ENCODE data around the gene NUCKS1.

NUCKS1 gene

GRCh38 chr1:205714190-205714905 is 35.6 kb downstream of the NUCKS1 start (continued):
- no peak for TF ChIP-seq TSHZ2 (CRISPR knock-in tag; IDR thresholded peaks at IDR 0.05)
- TF ChIP-seq ZFP30 (CRISPR knock-in tag; IDR thresholded peaks at IDR 0.05): no peak
- TF ChIP-seq TOX (CRISPR knock-in tag; IDR thresholded peaks at IDR 0.05; ENCODE audit: borderline replicate concordance): no peak
- TF ChIP-seq SNAI2 (CRISPR knock-in tag; IDR thresholded peaks at IDR 0.05): no peak
- no peak for TF ChIP-seq ESRRG (CRISPR knock-in tag; IDR thresholded peaks at IDR 0.05)

- TF ChIP-seq OSR1 (CRISPR knock-in tag; IDR thresholded peaks at IDR 0.05) (no peak), ZFP30 (CRISPR knock-in tag; IDR thresholded peaks at IDR 0.05) (peak; percentile 32; the same call in 1 of the 2 replicates), TOX (CRISPR knock-in tag; IDR thresholded peaks at IDR 0.05; ENCODE audit: borderline replicate concordance) (peak; percentile 10; the same call in 1 of the 2 replicates), ESRRG (CRISPR knock-in tag; IDR thresholded peaks at IDR 0.05) (no peak), ZNF565 (CRISPR knock-in tag; conservative IDR thresholded peaks at IDR 0.05; ENCODE audit: low read depth) (no peak), ZC3H10 (CRISPR knock-in tag; IDR thresholded peaks at IDR 0.05) (no peak), CSDC2 (CRISPR knock-in tag; IDR thresholded peaks at IDR 0.05) (no peak), ZNF8 (CRISPR knock-in tag; IDR thresholded peaks at IDR 0.05) (no peak), GLIS3 (CRISPR knock-in tag; IDR thresholded peaks at IDR 0.05) (no peak), POU6F1 (CRISPR knock-in tag; IDR thresholded peaks at IDR 0.05; ENCODE audit: borderline replicate concordance, low read depth) (peak; percentile 43; the same call in 1 of the 2 replicates), CSRNP3 (CRISPR knock-in tag; IDR thresholded peaks at IDR 0.05) (no peak), RARB (CRISPR knock-in tag; IDR thresholded peaks at IDR 0.05) (no peak), CREB5 (CRISPR knock-in tag; IDR thresholded peaks at IDR 0.05; ENCODE audit: low read depth) (no peak), ISL1 (CRISPR knock-in tag; IDR thresholded peaks at IDR 0.05) (no peak), TCF4 (CRISPR knock-in tag; IDR thresholded peaks at IDR 0.05; ENCODE audit: borderline replicate concordance) (no peak), PPARA (CRISPR knock-in tag; IDR thresholded peaks at IDR 0.05; ENCODE audit: borderline replicate concordance) (no peak), SNAI2 (CRISPR knock-in tag; IDR thresholded peaks at IDR 0.05) (no peak), ZNF70 (CRISPR knock-in tag; IDR thresholded peaks at IDR 0.05) (peak; percentile 93), ZFP3 (CRISPR knock-in tag; IDR thresholded peaks at IDR 0.05) (no peak), BACH2 (CRISPR knock-in tag; IDR thresholded peaks at IDR 0.05; ENCODE audit: borderline replicate concordance) (no peak), PATZ1 (CRISPR knock-in tag; IDR thresholded peaks at IDR 0.05; ENCODE audit: borderline replicate concordance) (no peak), TSHZ2 (CRISPR knock-in tag; IDR thresholded peaks at IDR 0.05) (no peak)
- ATAC-seq: peak; percentile 88
These were observed 38.6 kb downstream of the NUCKS1 start for GRCh38 chr1:205711105-205712048.
